Measurements from ENCODE around the gene ETAA1.

The ETAA1 gene

GRCh38 chr2:67397143-67397986, at the start of gene ETAA1:
ETAA1 (plus strand) TSS chr2:67397333; CDS start chr2:67397449, 116 bp downstream.
- peak; percentile 85 to 88 for DNase-seq (ENCODE audit: low read depth in 2 of 2)

- no peak for DNase-seq (ENCODE audit: low read depth in 2 of 2)
Measured at GRCh38 chr2:67366832-67367412, 30.2 kb upstream of the ETAA1 start.

GRCh38 chr2:67374481-67374880, 22.7 kb upstream of the ETAA1 start:
- no peak for DNase-seq (ENCODE audit: low read depth in 2 of 2)

- no peak for DNase-seq (ENCODE audit: low read depth in 2 of 2)
Measured at GRCh38 chr2:67374949-67375348, 22.2 kb upstream of the ETAA1 start.

- no peak for DNase-seq (ENCODE audit: low read depth in 2 of 2)
Measured at GRCh38 chr2:67378555-67378954, 18.6 kb upstream of the ETAA1 start.

GRCh38 chr2:67379048-67379447, 18.1 kb upstream of the ETAA1 start:
- no peak for DNase-seq (ENCODE audit: low read depth in 2 of 2)

GRCh38 chr2:67384123-67384822, 12.9 kb upstream of the ETAA1 start:
- no peak for DNase-seq (ENCODE audit: low read depth in 2 of 2)

GRCh38 chr2:67388680-67389079, 8.5 kb upstream of the ETAA1 start:
- no peak for DNase-seq (ENCODE audit: low read depth in 2 of 2)

- no peak for DNase-seq (ENCODE audit: low read depth in 2 of 2)
Measured at GRCh38 chr2:67389286-67389685, 7.8 kb upstream of the ETAA1 start.

GRCh38 chr2:67389788-67390187, 7.3 kb upstream of the ETAA1 start:
- DNase-seq (ENCODE audit: low read depth in 2 of 2), result no peak

- DNase-seq (ENCODE audit: low read depth in 2 of 2), result no peak
Measured at GRCh38 chr2:67393237-67393636, 3.9 kb upstream of the ETAA1 start.

GRCh38 chr2:67394734-67395133, 2.4 kb upstream of the ETAA1 start:
- no peak for DNase-seq (ENCODE audit: low read depth in 2 of 2)

- no peak for DNase-seq (ENCODE audit: low read depth in 2 of 2)
Measured at GRCh38 chr2:67399144-67399543, 2.0 kb downstream of the ETAA1 start.

GRCh38 chr2:67399831-67400489, 2.8 kb downstream of the ETAA1 start:
- DNase-seq (ENCODE audit: low read depth in 2 of 2), result no peak

- no peak for DNase-seq (ENCODE audit: low read depth in 2 of 2)
Measured at GRCh38 chr2:67400560-67401485, 3.7 kb downstream of the ETAA1 start.

- no peak for DNase-seq (ENCODE audit: low read depth in 2 of 2)
Measured at GRCh38 chr2:67408346-67408745, 11.2 kb downstream of the ETAA1 start.

GRCh38 chr2:67412424-67412823, 15.3 kb downstream of the ETAA1 start:
- no peak for DNase-seq (ENCODE audit: low read depth in 2 of 2)

GRCh38 chr2:67414867-67415266, 17.7 kb downstream of the ETAA1 start:
- no peak for DNase-seq (ENCODE audit: low read depth in 2 of 2)

GRCh38 chr2:67416136-67416535, 19.0 kb downstream of the ETAA1 start:
- DNase-seq (ENCODE audit: low read depth in 2 of 2), result no peak

GRCh38 chr2:67423489-67423888, 26.4 kb downstream of the ETAA1 start:
- no peak for DNase-seq (ENCODE audit: low read depth in 2 of 2)

GRCh38 chr2:67436221-67436620, 39.1 kb downstream of the ETAA1 start:
- DNase-seq (ENCODE audit: low read depth in 2 of 2), result no peak

Data from stimulated activated CD8-positive, alpha-beta memory T cell treated with anti-CD3 and anti-CD28 coated beads, Interleukin-7, amount 100 ng/mL, for 1 hour (primary cell).